ENCODE data around the gene HSD17B2.

DNA sequence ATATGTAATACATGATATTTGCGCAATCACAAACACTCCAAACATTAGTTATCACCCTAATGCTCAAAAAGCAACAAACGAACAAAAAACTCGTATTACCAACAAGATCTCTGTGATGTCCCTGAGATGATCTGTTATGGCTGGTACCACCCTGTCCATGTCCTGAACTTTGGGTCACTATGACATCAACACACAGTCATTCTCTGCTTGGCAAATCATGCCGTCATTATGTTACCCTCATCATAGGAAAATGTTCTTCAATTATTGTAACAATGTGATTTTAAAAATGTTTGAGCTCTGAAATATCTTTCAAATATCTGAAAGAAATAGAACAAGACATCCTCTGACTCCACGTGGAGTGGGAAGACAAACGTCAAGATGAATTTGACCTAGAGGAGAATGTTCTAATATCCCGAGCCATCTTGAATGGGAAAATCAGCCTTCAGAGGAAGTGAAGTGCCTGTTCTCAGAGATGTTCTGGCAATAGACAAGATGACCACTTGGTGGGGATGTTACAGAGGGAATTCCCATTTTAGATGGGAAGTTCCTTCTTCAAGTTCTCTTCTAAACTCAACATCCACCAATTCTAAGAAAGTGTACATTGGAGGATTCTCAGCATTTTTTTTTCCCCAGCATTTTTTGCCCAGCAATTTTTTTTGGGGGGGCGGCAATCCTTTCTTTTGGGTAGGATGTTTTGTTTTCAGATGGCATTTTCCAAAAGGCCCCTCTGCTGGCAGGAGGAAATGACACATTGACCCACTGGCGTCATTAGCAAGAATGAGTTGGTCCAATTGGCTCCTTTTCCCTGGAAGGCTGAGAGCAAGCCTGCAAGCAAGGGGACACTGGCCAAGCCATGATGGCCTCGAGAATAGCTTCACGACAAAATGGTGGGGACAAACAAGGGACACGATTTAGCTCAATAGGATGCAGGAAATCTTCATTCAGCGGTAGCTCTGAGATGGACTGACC, 3.7 kb upstream of the HSD17B2 start:
- TF ChIP-seq ELF4 (IDR thresholded peaks at IDR 0.05) (no peak), NFRKB (IDR thresholded peaks at IDR 0.05) (no peak), FOXK2 (IDR thresholded peaks at IDR 0.05) (no peak), FOXM1 (IDR thresholded peaks at IDR 0.05; ENCODE audit: borderline replicate concordance) (no peak), FOXA1 (IDR thresholded peaks at IDR 0.05) (no peak), SP1 (IDR thresholded peaks at IDR 0.05) (no peak), ZNF384 (IDR thresholded peaks at IDR 0.05) (no peak), SUZ12 (IDR thresholded peaks at IDR 0.05) (no peak), CTBP1 (IDR thresholded peaks at IDR 0.05; ENCODE audit: borderline replicate concordance) (no peak), ARNT (IDR thresholded peaks at IDR 0.05) (no peak), PKNOX1 (IDR thresholded peaks at IDR 0.05) (no peak), HDGF (IDR thresholded peaks at IDR 0.05; ENCODE audit: borderline replicate concordance) (no peak), TARDBP (IDR thresholded peaks at IDR 0.05) (no peak), LEF1 (IDR thresholded peaks at IDR 0.05; ENCODE audit: borderline replicate concordance) (no peak)
